Left ventricle myocardium inferior (tissue), 1 donor: Measurements from ENCODE around the gene FOXN3. TPM values are rescaled to one million over a fixed set of nuclear protein-coding genes. Genes with fewer than 3 reads are reported as not detected.

Experiments
- DNase-seq: peaks from one replicate; pipeline ENCODE4 v3.0.0-alpha.2; 2020
- H3K27ac ChIP-seq: fragments of 200-600 bp; replicated peaks from 2 replicates; pipeline ENCODE4 v1.8.0; 2021
- H3K27me3 ChIP-seq: fragments of 200-600 bp; 2 replicates; pipeline ENCODE4 v1.8.0; 2021; ENCODE audit warnings: low read depth
- H3K36me3 ChIP-seq: fragments of 200-600 bp; 2 replicates; pipeline ENCODE4 v1.8.0; 2021
- H3K4me1 ChIP-seq: fragments of 200-600 bp; 2 replicates; pipeline ENCODE4 v1.8.0; 2021
- H3K4me3 ChIP-seq: fragments of 200-600 bp; 2 replicates; pipeline ENCODE4 v1.8.0; 2021; ENCODE audit warnings: mild to moderate bottlenecking, moderate library complexity
- H3K9me3 ChIP-seq: fragments of 200-600 bp; replicated peaks from 2 replicates; pipeline ENCODE4 v1.8.0; 2021
- CTCF ChIP-seq: fragments of 200-600 bp; IDR thresholded peaks from 2 replicates; pipeline ENCODE4 v1.8.0; 2021; ENCODE audit warnings: antibody characterized with exemption, mild to moderate bottlenecking, borderline replicate concordance
- intact Hi-C: fragments of 100-400 bp; cut with micrococcal nuclease; formaldehyde crosslinking; loops from one replicate; pipeline ENCODE4 v1.11.0; 2022
- total RNA-seq: library from RNA; stranded (reverse); fragmentation: NEBNext Ultra II Directional; extraction: Animal tissue kit (Norgen Biotek cat#: 25700); gene quantifications from one replicate; pipeline ENCODE4 v1.2.1, GENCODE V29; 2021
- donor health status: DM: no; HTN: yes; CAD: no; lungs with severe emphysema.

The FOXN3 gene
- total RNA-seq, 1 donor from 2014 or later: 120 TPM

DNA sequence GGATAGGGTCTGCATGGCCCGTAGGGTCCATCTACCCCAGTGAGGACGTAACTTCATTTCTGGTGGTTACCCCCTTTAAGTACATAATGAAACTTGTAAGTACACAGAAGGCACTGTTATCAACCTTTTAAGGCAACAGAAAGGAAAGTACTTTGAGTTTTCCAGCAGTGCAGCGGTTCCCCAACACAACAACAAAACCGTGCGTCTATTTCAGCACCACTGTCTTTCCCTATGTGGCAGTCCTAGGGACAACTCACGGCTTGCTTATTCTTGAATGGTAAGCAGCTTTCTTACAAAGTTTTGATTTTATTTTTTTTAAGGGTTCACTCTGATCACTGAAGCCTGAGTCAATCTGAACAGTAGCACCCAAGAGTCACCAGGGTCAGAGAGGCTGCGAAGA, 46.3 kb downstream of the FOXN3 start:
- no peak overlapping the region for H3K4me3 ChIP-seq
- H3K27ac ChIP-seq: no peak overlapping the region
- H3K4me1 ChIP-seq: peaks cover 68% of the 10 kb centered on the region
- H3K9me3 ChIP-seq: no peaks in the 10 kb centered on the region
- TF ChIP-seq CTCF: no peak
- no peak for DNase-seq
- H3K36me3 ChIP-seq: no peaks in the 10 kb centered on the region
- no peaks in the 10 kb centered on the region for H3K27me3 ChIP-seq
- intact Hi-C loops: no loop called here

DNA sequence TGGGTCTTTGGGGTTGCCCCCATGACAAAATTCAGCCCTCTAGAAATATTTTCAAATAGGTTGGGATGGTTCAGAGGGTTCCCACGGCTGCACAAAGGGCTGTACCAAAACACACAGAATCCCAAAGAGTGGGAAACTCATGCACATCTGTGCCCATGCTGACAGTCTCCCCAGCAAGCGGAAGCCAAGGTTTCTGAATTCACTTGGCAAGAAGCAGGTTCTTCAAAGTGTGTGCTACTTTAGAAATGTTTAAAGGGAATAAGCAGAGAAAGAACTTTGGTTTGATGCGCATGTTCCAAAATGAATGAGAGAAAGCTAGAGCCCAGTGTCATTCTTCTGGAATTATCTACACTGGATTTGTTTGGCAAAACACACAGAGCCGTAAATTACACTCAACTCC, 46.7 kb downstream of the FOXN3 start:
- Histone ChIP-seq H3K4me3 (no peak overlapping the region), H3K4me1 (peaks cover 72% of the 10 kb centered on the region), H3K27me3 (no peaks in the 10 kb centered on the region), H3K27ac (no peak overlapping the region), H3K9me3 (no peaks in the 10 kb centered on the region), H3K36me3 (no peaks in the 10 kb centered on the region)
- DNase-seq: no peak
- TF ChIP-seq CTCF: no peak
- intact Hi-C loops: no loop called here

GRCh38 chr14:89369656-89370055, 47.4 kb downstream of the FOXN3 start:
- no peak for TF ChIP-seq CTCF
- H3K4me3 ChIP-seq: no peak overlapping the region
- H3K4me1 ChIP-seq: peaks cover 80% of the 10 kb centered on the region
- intact Hi-C loops: no loop called here
- H3K36me3 ChIP-seq: no peaks in the 10 kb centered on the region
- no peak for DNase-seq
- H3K9me3 ChIP-seq: no peaks in the 10 kb centered on the region
- H3K27me3 ChIP-seq: no peaks in the 10 kb centered on the region
- H3K27ac ChIP-seq: peak overlapping the region; percentile 37

- Histone ChIP-seq H3K27me3 (no peaks in the 10 kb centered on the region), H3K4me1 (peaks cover 88% of the 10 kb centered on the region), H3K36me3 (no peaks in the 10 kb centered on the region), H3K9me3 (no peaks in the 10 kb centered on the region), H3K27ac (peak overlapping the region; percentile 37), H3K4me3 (no peak overlapping the region)
- intact Hi-C loops: no loop called here
- no peak for TF ChIP-seq CTCF
- DNase-seq: no peak
Measured at GRCh38 chr14:89368490-89369477, 48.2 kb downstream of the FOXN3 start.

GRCh38 chr14:89367779-89368120, 49.3 kb downstream of the FOXN3 start:
- H3K4me3 ChIP-seq: peak overlapping the region; percentile 37
- intact Hi-C loops: no loop called here
- peaks cover 97% of the 10 kb centered on the region for H3K4me1 ChIP-seq

More at GRCh38 chr14:89367779-89368120, 49.3 kb downstream of the FOXN3 start:
- no peak for DNase-seq
- peak overlapping the region; percentile 54 for H3K27ac ChIP-seq
- H3K36me3 ChIP-seq: no peaks in the 10 kb centered on the region
- no peaks in the 10 kb centered on the region for H3K27me3 ChIP-seq
- no peaks in the 10 kb centered on the region for H3K9me3 ChIP-seq
- no peak for TF ChIP-seq CTCF
